ENCODE data around the gene PSMD1. TPM values are rescaled to one million over a fixed set of nuclear protein-coding genes. Genes with fewer than 3 reads are reported as not detected.

PSMD1 gene
- total and polyA plus RNA-seq, 2 experiments from 2014 or later: 148 to 177 TPM

DNA sequence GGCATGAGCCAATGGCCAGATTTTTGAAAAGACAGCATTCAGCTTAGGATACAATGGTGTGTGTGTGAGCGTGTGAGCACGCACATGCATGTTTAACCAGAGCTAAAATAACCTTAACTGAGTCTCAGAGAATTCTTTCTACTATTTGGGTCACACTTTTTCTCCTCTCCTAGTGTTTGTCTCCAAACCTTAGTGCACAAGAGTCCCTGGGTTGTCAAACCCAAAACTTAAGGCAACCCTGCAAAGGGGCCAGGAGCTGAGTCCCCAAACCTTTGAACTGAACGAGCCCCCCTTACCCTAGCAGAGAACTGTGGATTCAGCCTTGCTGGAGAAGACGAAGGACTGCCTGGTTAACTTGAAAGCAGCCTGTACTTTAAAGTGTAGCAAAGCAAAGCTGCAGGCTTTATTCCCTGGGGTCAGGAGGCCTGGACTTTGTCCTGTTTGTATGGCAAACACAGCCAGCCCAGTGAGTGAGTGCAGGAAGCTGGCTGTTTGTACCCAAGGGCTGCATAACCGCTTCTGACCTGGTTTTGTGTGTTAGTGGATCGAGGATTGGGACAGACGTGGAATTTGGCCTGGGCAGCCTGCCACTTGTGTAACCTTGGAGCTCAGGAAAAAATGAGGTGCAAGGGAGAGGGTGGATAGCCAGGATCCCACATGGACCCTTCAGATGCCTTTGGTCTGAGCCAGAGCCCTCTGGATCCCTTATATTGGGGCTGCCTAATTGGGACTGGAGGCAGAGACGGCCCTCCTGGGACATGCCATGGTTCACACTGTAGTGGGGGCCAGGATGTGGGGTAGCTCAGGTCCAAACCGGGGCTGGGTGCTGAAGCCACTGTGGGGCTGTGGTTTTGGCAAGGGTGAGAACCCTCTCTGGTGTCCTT is 6.4 kb upstream of the PSMD1 start:
- H2AFZ ChIP-seq: no peak overlapping the region

More for the DNA sequence above, 6.4 kb upstream of the PSMD1 start:
- peaks cover 24% of the 10 kb centered on the region for H3K27me3 ChIP-seq (ENCODE audit: insufficient read depth)
- Mint-ChIP-seq H3K27me3 (ENCODE audit: insufficient read depth, low read depth, poor library complexity) (peaks cover 23% of the 10 kb centered on the region), H3K9me3 (no peaks in the 10 kb centered on the region; the same call in 2 of the 3 replicates), H3K36me3 (ENCODE audit: low read depth) (no peaks in the 10 kb centered on the region), H3K4me1 (peaks cover 7% of the 10 kb centered on the region; the same call in 2 of the 3 replicates), H3K4me3 (no peak overlapping the region), H3K27ac (no peak overlapping the region)
- H4K20me1 ChIP-seq (replicated peaks; ENCODE audit: insufficient read depth): no peaks in the 10 kb centered on the region
- no peaks in the 10 kb centered on the region for H3K36me3 ChIP-seq (ENCODE audit: insufficient read depth)
- no peaks in the 10 kb centered on the region for H3K79me2 ChIP-seq (replicated peaks; ENCODE audit: insufficient read depth)
- no peak overlapping the region for H3K4me2 ChIP-seq
- TF ChIP-seq EZH2phosphoT487 (IDR thresholded peaks at IDR 0.05; ENCODE audit: unreplicated experiment) (no peak), NANOG (IDR thresholded peaks at IDR 0.05; ENCODE audit: borderline replicate concordance) (no peak), EZH2 (IDR thresholded peaks at IDR 0.05; ENCODE audit: low read depth, unreplicated experiment) (no peak), ZNF331 (CRISPR knock-in tag; IDR thresholded peaks at IDR 0.05; ENCODE audit: low read depth) (no peak), CREB1 (CRISPR knock-in tag; IDR thresholded peaks at IDR 0.05; ENCODE audit: low read depth) (no peak), POLR2AphosphoS5 (IDR thresholded peaks at IDR 0.05; ENCODE audit: low read depth) (no peak), JUNB (IDR thresholded peaks at IDR 0.05; ENCODE audit: unreplicated experiment) (no peak), STAT1 (IDR thresholded peaks at IDR 0.05; ENCODE audit: unreplicated experiment) (no peak), ZNF114 (CRISPR knock-in tag; IDR thresholded peaks at IDR 0.05) (no peak)
- TF ChIP-seq, protein P1, sequence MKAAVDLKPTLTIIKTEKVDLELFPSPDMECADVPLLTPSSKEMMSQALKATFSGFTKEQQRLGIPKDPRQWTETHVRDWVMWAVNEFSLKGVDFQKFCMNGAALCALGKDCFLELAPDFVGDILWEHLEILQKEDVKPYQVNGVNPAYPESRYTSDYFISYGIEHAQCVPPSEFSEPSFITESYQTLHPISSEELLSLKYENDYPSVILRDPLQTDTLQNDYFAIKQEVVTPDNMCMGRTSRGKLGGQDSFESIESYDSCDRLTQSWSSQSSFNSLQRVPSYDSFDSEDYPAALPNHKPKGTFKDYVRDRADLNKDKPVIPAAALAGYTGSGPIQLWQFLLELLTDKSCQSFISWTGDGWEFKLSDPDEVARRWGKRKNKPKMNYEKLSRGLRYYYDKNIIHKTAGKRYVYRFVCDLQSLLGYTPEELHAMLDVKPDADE (IDR thresholded peaks at IDR 0.05): no peak
- TF ChIP-seq, protein P2, sequence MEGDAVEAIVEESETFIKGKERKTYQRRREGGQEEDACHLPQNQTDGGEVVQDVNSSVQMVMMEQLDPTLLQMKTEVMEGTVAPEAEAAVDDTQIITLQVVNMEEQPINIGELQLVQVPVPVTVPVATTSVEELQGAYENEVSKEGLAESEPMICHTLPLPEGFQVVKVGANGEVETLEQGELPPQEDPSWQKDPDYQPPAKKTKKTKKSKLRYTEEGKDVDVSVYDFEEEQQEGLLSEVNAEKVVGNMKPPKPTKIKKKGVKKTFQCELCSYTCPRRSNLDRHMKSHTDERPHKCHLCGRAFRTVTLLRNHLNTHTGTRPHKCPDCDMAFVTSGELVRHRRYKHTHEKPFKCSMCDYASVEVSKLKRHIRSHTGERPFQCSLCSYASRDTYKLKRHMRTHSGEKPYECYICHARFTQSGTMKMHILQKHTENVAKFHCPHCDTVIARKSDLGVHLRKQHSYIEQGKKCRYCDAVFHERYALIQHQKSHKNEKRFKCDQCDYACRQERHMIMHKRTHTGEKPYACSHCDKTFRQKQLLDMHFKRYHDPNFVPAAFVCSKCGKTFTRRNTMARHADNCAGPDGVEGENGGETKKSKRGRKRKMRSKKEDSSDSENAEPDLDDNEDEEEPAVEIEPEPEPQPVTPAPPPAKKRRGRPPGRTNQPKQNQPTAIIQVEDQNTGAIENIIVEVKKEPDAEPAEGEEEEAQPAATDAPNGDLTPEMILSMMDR (conservative IDR thresholded peaks at IDR 0.05; ENCODE audit: low read depth in 2 of 2): no peak
- TF ChIP-seq, protein P3, sequence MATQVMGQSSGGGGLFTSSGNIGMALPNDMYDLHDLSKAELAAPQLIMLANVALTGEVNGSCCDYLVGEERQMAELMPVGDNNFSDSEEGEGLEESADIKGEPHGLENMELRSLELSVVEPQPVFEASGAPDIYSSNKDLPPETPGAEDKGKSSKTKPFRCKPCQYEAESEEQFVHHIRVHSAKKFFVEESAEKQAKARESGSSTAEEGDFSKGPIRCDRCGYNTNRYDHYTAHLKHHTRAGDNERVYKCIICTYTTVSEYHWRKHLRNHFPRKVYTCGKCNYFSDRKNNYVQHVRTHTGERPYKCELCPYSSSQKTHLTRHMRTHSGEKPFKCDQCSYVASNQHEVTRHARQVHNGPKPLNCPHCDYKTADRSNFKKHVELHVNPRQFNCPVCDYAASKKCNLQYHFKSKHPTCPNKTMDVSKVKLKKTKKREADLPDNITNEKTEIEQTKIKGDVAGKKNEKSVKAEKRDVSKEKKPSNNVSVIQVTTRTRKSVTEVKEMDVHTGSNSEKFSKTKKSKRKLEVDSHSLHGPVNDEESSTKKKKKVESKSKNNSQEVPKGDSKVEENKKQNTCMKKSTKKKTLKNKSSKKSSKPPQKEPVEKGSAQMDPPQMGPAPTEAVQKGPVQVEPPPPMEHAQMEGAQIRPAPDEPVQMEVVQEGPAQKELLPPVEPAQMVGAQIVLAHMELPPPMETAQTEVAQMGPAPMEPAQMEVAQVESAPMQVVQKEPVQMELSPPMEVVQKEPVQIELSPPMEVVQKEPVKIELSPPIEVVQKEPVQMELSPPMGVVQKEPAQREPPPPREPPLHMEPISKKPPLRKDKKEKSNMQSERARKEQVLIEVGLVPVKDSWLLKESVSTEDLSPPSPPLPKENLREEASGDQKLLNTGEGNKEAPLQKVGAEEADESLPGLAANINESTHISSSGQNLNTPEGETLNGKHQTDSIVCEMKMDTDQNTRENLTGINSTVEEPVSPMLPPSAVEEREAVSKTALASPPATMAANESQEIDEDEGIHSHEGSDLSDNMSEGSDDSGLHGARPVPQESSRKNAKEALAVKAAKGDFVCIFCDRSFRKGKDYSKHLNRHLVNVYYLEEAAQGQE (IDR thresholded peaks at IDR 0.05; ENCODE audit: unreplicated experiment): no peak
- TF ChIP-seq, protein P4, sequence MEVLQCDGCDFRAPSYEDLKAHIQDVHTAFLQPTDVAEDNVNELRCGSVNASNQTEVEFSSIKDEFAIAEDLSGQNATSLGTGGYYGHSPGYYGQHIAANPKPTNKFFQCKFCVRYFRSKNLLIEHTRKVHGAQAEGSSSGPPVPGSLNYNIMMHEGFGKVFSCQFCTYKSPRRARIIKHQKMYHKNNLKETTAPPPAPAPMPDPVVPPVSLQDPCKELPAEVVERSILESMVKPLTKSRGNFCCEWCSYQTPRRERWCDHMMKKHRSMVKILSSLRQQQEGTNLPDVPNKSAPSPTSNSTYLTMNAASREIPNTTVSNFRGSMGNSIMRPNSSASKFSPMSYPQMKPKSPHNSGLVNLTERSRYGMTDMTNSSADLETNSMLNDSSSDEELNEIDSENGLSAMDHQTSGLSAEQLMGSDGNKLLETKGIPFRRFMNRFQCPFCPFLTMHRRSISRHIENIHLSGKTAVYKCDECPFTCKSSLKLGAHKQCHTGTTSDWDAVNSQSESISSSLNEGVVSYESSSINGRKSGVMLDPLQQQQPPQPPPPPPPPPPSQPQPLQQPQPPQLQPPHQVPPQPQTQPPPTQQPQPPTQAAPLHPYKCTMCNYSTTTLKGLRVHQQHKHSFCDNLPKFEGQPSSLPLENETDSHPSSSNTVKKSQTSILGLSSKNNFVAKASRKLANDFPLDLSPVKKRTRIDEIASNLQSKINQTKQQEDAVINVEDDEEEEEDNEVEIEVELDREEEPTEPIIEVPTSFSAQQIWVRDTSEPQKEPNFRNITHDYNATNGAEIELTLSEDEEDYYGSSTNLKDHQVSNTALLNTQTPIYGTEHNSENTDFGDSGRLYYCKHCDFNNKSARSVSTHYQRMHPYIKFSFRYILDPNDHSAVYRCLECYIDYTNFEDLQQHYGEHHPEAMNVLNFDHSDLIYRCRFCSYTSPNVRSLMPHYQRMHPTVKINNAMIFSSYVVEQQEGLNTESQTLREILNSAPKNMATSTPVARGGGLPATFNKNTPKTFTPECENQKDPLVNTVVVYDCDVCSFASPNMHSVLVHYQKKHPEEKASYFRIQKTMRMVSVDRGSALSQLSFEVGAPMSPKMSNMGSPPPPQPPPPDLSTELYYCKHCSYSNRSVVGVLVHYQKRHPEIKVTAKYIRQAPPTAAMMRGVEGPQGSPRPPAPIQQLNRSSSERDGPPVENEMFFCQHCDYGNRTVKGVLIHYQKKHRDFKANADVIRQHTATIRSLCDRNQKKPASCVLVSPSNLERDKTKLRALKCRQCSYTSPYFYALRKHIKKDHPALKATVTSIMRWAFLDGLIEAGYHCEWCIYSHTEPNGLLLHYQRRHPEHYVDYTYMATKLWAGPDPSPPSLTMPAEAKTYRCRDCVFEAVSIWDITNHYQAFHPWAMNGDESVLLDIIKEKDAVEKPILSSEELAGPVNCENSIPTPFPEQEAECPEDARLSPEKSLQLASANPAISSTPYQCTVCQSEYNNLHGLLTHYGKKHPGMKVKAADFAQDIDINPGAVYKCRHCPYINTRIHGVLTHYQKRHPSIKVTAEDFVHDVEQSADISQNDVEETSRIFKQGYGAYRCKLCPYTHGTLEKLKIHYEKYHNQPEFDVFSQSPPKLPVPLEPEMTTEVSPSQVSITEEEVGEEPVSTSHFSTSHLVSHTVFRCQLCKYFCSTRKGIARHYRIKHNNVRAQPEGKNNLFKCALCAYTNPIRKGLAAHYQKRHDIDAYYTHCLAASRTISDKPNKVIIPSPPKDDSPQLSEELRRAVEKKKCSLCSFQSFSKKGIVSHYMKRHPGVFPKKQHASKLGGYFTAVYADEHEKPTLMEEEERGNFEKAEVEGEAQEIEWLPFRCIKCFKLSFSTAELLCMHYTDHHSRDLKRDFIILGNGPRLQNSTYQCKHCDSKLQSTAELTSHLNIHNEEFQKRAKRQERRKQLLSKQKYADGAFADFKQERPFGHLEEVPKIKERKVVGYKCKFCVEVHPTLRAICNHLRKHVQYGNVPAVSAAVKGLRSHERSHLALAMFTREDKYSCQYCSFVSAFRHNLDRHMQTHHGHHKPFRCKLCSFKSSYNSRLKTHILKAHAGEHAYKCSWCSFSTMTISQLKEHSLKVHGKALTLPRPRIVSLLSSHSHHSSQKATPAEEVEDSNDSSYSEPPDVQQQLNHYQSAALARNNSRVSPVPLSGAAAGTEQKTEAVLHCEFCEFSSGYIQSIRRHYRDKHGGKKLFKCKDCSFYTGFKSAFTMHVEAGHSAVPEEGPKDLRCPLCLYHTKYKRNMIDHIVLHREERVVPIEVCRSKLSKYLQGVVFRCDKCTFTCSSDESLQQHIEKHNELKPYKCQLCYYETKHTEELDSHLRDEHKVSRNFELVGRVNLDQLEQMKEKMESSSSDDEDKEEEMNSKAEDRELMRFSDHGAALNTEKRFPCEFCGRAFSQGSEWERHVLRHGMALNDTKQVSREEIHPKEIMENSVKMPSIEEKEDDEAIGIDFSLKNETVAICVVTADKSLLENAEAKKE (CRISPR knock-in tag; IDR thresholded peaks at IDR 0.05): no peak
- H3K27ac ChIP-seq (ENCODE audit: low read depth): no peak overlapping the region
- no peaks in the 10 kb centered on the region for H3K9me2 ChIP-seq (ENCODE audit: insufficient read depth)
- peaks cover 5% of the 10 kb centered on the region; the same call in 1 of the 2 replicates for H3K4me1 ChIP-seq (ENCODE audit: insufficient read depth)
- H3F3A ChIP-seq (replicated peaks; ENCODE audit: low read depth): no peaks in the 10 kb centered on the region
- DNase-seq (ENCODE audit: low spot score) (no peak), ATAC-seq (no peak)
- no peak overlapping the region for H3K4me3 ChIP-seq

Data from GM23338 (cell line).